H1 (cell line): ENCODE measurements around the gene MAML3. TPM values are rescaled to one million over a fixed set of nuclear protein-coding genes. Genes with fewer than 3 reads are reported as not detected.

ENCODE experiments used
- CTCF ChIA-PET: fragments of 300-600 bp; sonication (Branson Sonifier 250); formaldehyde crosslinking; loops from one replicate; lab custom pipeline; 2021; ENCODE audit not compliant: partially characterized antibody; lab: Charles Lee
- POLR2A ChIA-PET: fragments of 300-600 bp; sonication (Branson Sonifier 250); formaldehyde crosslinking; loops from one replicate; lab custom pipeline; 2021; ENCODE audit warnings: inconsistent platforms; ENCODE audit not compliant: partially characterized antibody; lab: Charles Lee
- DNase-seq, 2 experiments: peaks; one replicate each; pipeline versions ENCODE4 v3.0.0 to v3.0.0-alpha.2; 2010 to 2022; ENCODE audit warnings: low spot score in 2 of 2, low read depth in 1 of 2, mixed read lengths in 1 of 2
- FAIRE-seq: peaks from 2 replicates; lab custom pipeline; 2011; peaks lifted over from hg19 to GRCh38; lab: Jason Lieb, UNC
- H2AFZ ChIP-seq: 2 replicates; pipeline ENCODE4 v1.8.1; 2012; ENCODE audit warnings: low read length, inconsistent platforms
- H2AK5ac ChIP-seq: 2 replicates; pipeline ENCODE4 v1.6.1; 2013; ENCODE audit warnings: low read depth, low read length
- H2BK120ac ChIP-seq: replicated peaks from 2 replicates; pipeline ENCODE3; 2013; ENCODE audit warnings: low read depth, low read length, inconsistent platforms
- H2BK12ac ChIP-seq: 2 replicates; pipeline ENCODE4 v1.6.1; 2013; ENCODE audit warnings: low read depth, low read length
- H2BK15ac ChIP-seq: 2 replicates; pipeline ENCODE4 v1.6.1; 2013; ENCODE audit warnings: low read length
- H2BK20ac ChIP-seq: 2 replicates; pipeline ENCODE4 v1.6.1; 2013; ENCODE audit warnings: low read length
- H2BK5ac ChIP-seq: 2 replicates; pipeline ENCODE4 v1.6.1; 2013; ENCODE audit warnings: low read depth, low read length
- H3K14ac ChIP-seq: 2 replicates; pipeline ENCODE4 v1.6.1; 2013; ENCODE audit warnings: inconsistent platforms; ENCODE audit not compliant: insufficient read length
- H3K18ac ChIP-seq: 2 replicates; pipeline ENCODE4 v1.6.1; 2013; ENCODE audit warnings: low read length; ENCODE audit errors: extremely low read depth
- H3K23ac ChIP-seq: 2 replicates; pipeline ENCODE4 v1.6.1; 2013; ENCODE audit warnings: inconsistent platforms; ENCODE audit not compliant: insufficient read length
- H3K23me2 ChIP-seq: 2 replicates; pipeline ENCODE4 v1.6.1; 2013; ENCODE audit warnings: low read depth, low read length
- H3K27ac ChIP-seq: 2 replicates; pipeline ENCODE4 v1.6.1; 2011; ENCODE audit warnings: low read depth, low read length, inconsistent platforms
- H3K27me3 ChIP-seq, 4 experiments: replicated peaks in 1 of 4; 1 replicate in 1 of 4; 2 replicates in 3 of 4; pipeline versions ENCODE4 v1.6.1 to v1.8.1; 2011 to 2013; ENCODE audit warnings: low read length in 3 of 4, mild to moderate bottlenecking in 3 of 4, inconsistent platforms in 2 of 4, mixed read lengths in 2 of 4, moderate library complexity in 1 of 4; ENCODE audit not compliant: control insufficient read depth in 3 of 4, insufficient read depth in 3 of 4; ENCODE audit errors: extremely low read depth in 1 of 4
- H3K36me3 ChIP-seq, 4 experiments: 2 replicates each; pipeline versions ENCODE4 v1.6.1 to v1.8.1; 2011 to 2013; ENCODE audit warnings: mild to moderate bottlenecking in 4 of 4, low read length in 3 of 4, moderate library complexity in 2 of 4, control low read depth in 1 of 4, inconsistent platforms in 1 of 4; ENCODE audit not compliant: insufficient read depth in 4 of 4, control insufficient read depth in 2 of 4
- H3K4ac ChIP-seq: replicated peaks from 2 replicates; pipeline ENCODE3; 2013; ENCODE audit warnings: low read length, low read depth, mixed read lengths, inconsistent platforms; ENCODE audit not compliant: insufficient read length
- H3K4me1 ChIP-seq, 4 experiments: replicated peaks in 1 of 4; 1 replicate in 1 of 4; 2 replicates in 3 of 4; pipeline versions ENCODE4 v1.6.1 to v1.8.1; 2011 to 2013; ENCODE audit warnings: low read length in 3 of 4, inconsistent platforms in 2 of 4, mixed read lengths in 1 of 4; ENCODE audit not compliant: insufficient read depth in 4 of 4, control insufficient read depth in 3 of 4
- H3K4me2 ChIP-seq, 2 experiments: 2 replicates each; pipeline versions ENCODE4 v1.6.1 to v1.8.1; 2011 to 2013; ENCODE audit warnings: low read depth in 2 of 2, low read length in 2 of 2, control low read depth in 1 of 2, inconsistent platforms in 1 of 2, mild to moderate bottlenecking in 1 of 2; ENCODE audit not compliant: insufficient read depth in 1 of 2
- H3K4me3 ChIP-seq, 4 experiments: fragments of 200-600, 300-600 bp in 1 of 4; sonication (generic), shearing (Covaris generic), sonication (Bioruptor Twin) in 1 of 4; 2 replicates each; pipeline versions ENCODE4 v1.5.1 to v1.8.1; 2011 to 2016; ENCODE audit warnings: low read length in 4 of 4, low read depth in 3 of 4, control low read depth in 2 of 4, inconsistent platforms in 2 of 4, mild to moderate bottlenecking in 2 of 4, mixed read lengths in 1 of 4, moderate library complexity in 1 of 4; ENCODE audit not compliant: insufficient read depth in 2 of 4; ENCODE audit errors: extremely low read depth in 1 of 4
- H3K56ac ChIP-seq: replicated peaks from 2 replicates; pipeline ENCODE3; 2013; ENCODE audit warnings: low read depth, mild to moderate bottlenecking, mixed read lengths, low read length, inconsistent platforms; ENCODE audit not compliant: insufficient read length
- H3K79me1 ChIP-seq: 2 replicates; pipeline ENCODE4 v1.6.1; 2013; ENCODE audit warnings: low read depth, low read length, control low read depth
- H3K79me2 ChIP-seq, 2 experiments: 2 replicates each; pipeline versions ENCODE4 v1.6.1 to v1.8.1; 2012 to 2013; ENCODE audit warnings: low read length in 2 of 2, mild to moderate bottlenecking in 2 of 2, inconsistent platforms in 1 of 2; ENCODE audit not compliant: insufficient read depth in 2 of 2, control insufficient read depth in 1 of 2
- H3K9ac ChIP-seq, 4 experiments: replicated peaks in 1 of 4; 1 replicate in 1 of 4; 2 replicates in 3 of 4; pipeline versions ENCODE4 v1.6.1 to v1.8.1; 2011 to 2013; ENCODE audit warnings: low read depth in 3 of 4, low read length in 3 of 4, control low read depth in 2 of 4, mild to moderate bottlenecking in 2 of 4, moderate library complexity in 2 of 4, inconsistent platforms in 1 of 4; ENCODE audit errors: extremely low read depth in 1 of 4
- H3K9me3 ChIP-seq, 2 experiments: 2 replicates each; pipeline versions ENCODE4 v1.6.1 to v1.8.1; 2012 to 2013; ENCODE audit warnings: mild to moderate bottlenecking in 2 of 2, moderate library complexity in 2 of 2, control low read depth in 1 of 2, inconsistent platforms in 1 of 2, low read depth in 1 of 2, low read length in 1 of 2, mixed read lengths in 1 of 2; ENCODE audit not compliant: insufficient read depth in 2 of 2
- H4K20me1 ChIP-seq, 2 experiments: replicated peaks in 1 of 2; 2 replicates each; pipeline versions ENCODE3 to v1.8.1; 2011 to 2013; ENCODE audit warnings: inconsistent platforms in 2 of 2, low read length in 2 of 2, mild to moderate bottlenecking in 1 of 2; ENCODE audit not compliant: insufficient read depth in 2 of 2, control insufficient read depth in 1 of 2
- H4K5ac ChIP-seq: 2 replicates; pipeline ENCODE4 v1.6.1; 2013; ENCODE audit warnings: low read length, low read depth, mixed read lengths, inconsistent platforms; ENCODE audit not compliant: insufficient read length
- H4K8ac ChIP-seq: 2 replicates; pipeline ENCODE4 v1.8.0; 2013; ENCODE audit warnings: mild to moderate bottlenecking, moderate library complexity, low read length, inconsistent platforms; ENCODE audit not compliant: insufficient read depth; ENCODE audit errors: extremely low read depth
- H4K91ac ChIP-seq: replicated peaks from 2 replicates; pipeline ENCODE3; 2013; ENCODE audit warnings: low read length, mixed read lengths, inconsistent platforms; ENCODE audit not compliant: insufficient read length
- KDM4A ChIP-seq: IDR thresholded peaks from one replicate; pipeline ENCODE4 v1.7.1; 2012; ENCODE audit warnings: low read depth, mild to moderate bottlenecking, moderate library complexity, low read length, inconsistent platforms; ENCODE audit not compliant: severe bottlenecking
- NANOG ChIP-seq: IDR thresholded peaks from 2 replicates; pipeline ENCODE4 v1.6.1; 2011; ENCODE audit warnings: low read length, low read depth, mild to moderate bottlenecking, inconsistent platforms; ENCODE audit not compliant: insufficient read depth, poor library complexity, severe bottlenecking
- TAF7 ChIP-seq: optimal IDR thresholded peaks from 2 replicates; pipeline ENCODE3; 2011; ENCODE audit warnings: low read depth, mild to moderate bottlenecking, inconsistent platforms, low read length, moderate library complexity, borderline replicate concordance
- TCF12 ChIP-seq: IDR thresholded peaks from 2 replicates; pipeline ENCODE4 v1.6.1; 2011; ENCODE audit warnings: low read depth, mild to moderate bottlenecking, low read length
- polyA plus RNA-seq, 7 experiments: library from polyadenylated mRNA; depleted of rRNA in 3 of 7; stranded (reverse) in 5 of 7; unstranded in 2 of 7; fragments of >200 nt in 5 of 7; fragments of 200-250 nt in 2 of 7; gene quantifications; 1 replicate in 5 of 7; 2 replicates in 1 of 7; 4 replicates in 1 of 7; pipeline versions ENCODE4 v1.2.1 to v1.2.3, GENCODE V29; 2011 to 2013; ENCODE audit warnings: missing spikeins in 2 of 7, mixed read lengths in 2 of 7
- total RNA-seq: library from RNA; stranded (reverse); fragmentation: NEBNext Ultra II Directional; extraction: Animal tissue kit (Norgen Biotek cat#: 25700); gene quantifications from 2 replicates; pipeline ENCODE4 v1.2.1, GENCODE V29; 2021

Gene MAML3
- total and polyA plus RNA-seq, 2 of the 8 experiments (the other 6 are each of a cell fraction or from before 2014, with no cell fraction given): 2.1 to 5.7 TPM

- DNase-seq: no peak
- TF ChIP-seq TCF12 (no peak), NANOG (no peak), KDM4A (no peak), TAF7 (no peak)
Observed at GRCh38 chr4:139847602-139848001, 306.4 kb downstream of the MAML3 start.

More at GRCh38 chr4:139847602-139848001, 306.4 kb downstream of the MAML3 start:
- no peak overlapping the region for H3K4me2 ChIP-seq
- no peaks in the 10 kb centered on the region for H3K79me2 ChIP-seq
- H3K14ac ChIP-seq: no peak overlapping the region
- H3K9ac ChIP-seq: no peak overlapping the region
- H4K8ac ChIP-seq: no peak overlapping the region
- H2BK20ac ChIP-seq: no peak overlapping the region
- no peak overlapping the region for H2BK5ac ChIP-seq
- H3K27ac ChIP-seq: no peak overlapping the region
- H2AK5ac ChIP-seq: no peak overlapping the region
- no peak overlapping the region for H4K91ac ChIP-seq
- H3K18ac ChIP-seq: no peak overlapping the region
- no peak overlapping the region for H2BK120ac ChIP-seq
- no peak overlapping the region for H3K23ac ChIP-seq
- no peaks in the 10 kb centered on the region for H3K79me1 ChIP-seq
- no peaks in the 10 kb centered on the region for H3K23me2 ChIP-seq
- no peaks in the 10 kb centered on the region; a peak in 1 of 7 replicates for H3K27me3 ChIP-seq
- H3K4me1 ChIP-seq: peaks cover 0 to 12% (median 6%) of the 10 kb centered on the region in 4 experiments; a peak in 3 of 7 replicates
- H2BK12ac ChIP-seq: no peak overlapping the region
- POLR2A ChIA-PET: interaction anchor here (1.5 kb wide), 1 partner anchor 13 kb away, joined by 3 read pairs; no protein-coding TSS in a partner anchor
- H3K9me3 ChIP-seq: no peaks in the 10 kb centered on the region
- H4K20me1 ChIP-seq: no peaks in the 10 kb centered on the region
- H3K4ac ChIP-seq: no peak overlapping the region
- H3K56ac ChIP-seq: no peak overlapping the region
- no peak overlapping the region for H2AFZ ChIP-seq
- H3K4me3 ChIP-seq: no peak overlapping the region
- H2BK15ac ChIP-seq: no peak overlapping the region
- FAIRE-seq: peak; percentile 50
- CTCF ChIA-PET: interaction anchor here (0.7 to 1.6 kb wide), 6 partner anchors 8 to 513 kb away, joined by 3 to 6 read pairs (median 3); no protein-coding TSS in a partner anchor
- H3K36me3 ChIP-seq: no peaks in the 10 kb centered on the region
- no peak overlapping the region for H4K5ac ChIP-seq
